Glutamatergic neuron (in vitro differentiated cells): ENCODE data around the gene TGFBRAP1. TPM values are rescaled to one million over a fixed set of nuclear protein-coding genes. Genes with fewer than 3 reads are reported as not detected.

Source experiments
- DNase-seq: peaks from one replicate; pipeline ENCODE4 v3.0.0; 2022
- H3K27ac Mint-ChIP-seq: one replicate; pipeline ENCODE4 v1.8.0; 2020; ENCODE audit warnings: mild to moderate bottlenecking, mixed read lengths, inconsistent platforms; ENCODE audit not compliant: unreplicated experiment
- H3K27me3 Mint-ChIP-seq: one replicate; pipeline ENCODE4 v1.8.0; 2020; ENCODE audit warnings: mild to moderate bottlenecking, moderate library complexity, mixed read lengths, inconsistent platforms; ENCODE audit not compliant: unreplicated experiment
- H3K36me3 Mint-ChIP-seq: one replicate; pipeline ENCODE4 v1.8.0; 2020; ENCODE audit warnings: mild to moderate bottlenecking, mixed read lengths, inconsistent platforms; ENCODE audit not compliant: unreplicated experiment
- H3K4me1 Mint-ChIP-seq: one replicate; pipeline ENCODE4 v1.8.0; 2020; ENCODE audit warnings: mild to moderate bottlenecking, low read depth, mixed read lengths, inconsistent platforms; ENCODE audit not compliant: unreplicated experiment
- H3K4me3 Mint-ChIP-seq: one replicate; pipeline ENCODE4 v1.8.0; 2020; ENCODE audit warnings: mild to moderate bottlenecking, mixed read lengths, inconsistent platforms; ENCODE audit not compliant: unreplicated experiment
- H3K9me3 Mint-ChIP-seq: one replicate; pipeline ENCODE4 v1.8.0; 2020; ENCODE audit warnings: mild to moderate bottlenecking, moderate library complexity, mixed read lengths, inconsistent platforms; ENCODE audit not compliant: unreplicated experiment
- CTCF ChIP-seq: fragments of 200-600 bp; sonication (generic); IDR thresholded peaks from one replicate; pipeline ENCODE4 v1.5.0; 2021; ENCODE audit not compliant: partially characterized antibody, unreplicated experiment
- total RNA-seq: library from RNA; stranded (reverse); fragmentation: NEBNext Ultra II Directional; extraction: Animal tissue kit (Norgen Biotek cat#: 25700); gene quantifications from one replicate; pipeline ENCODE4 v1.2.1, GENCODE V29; 2021; ENCODE audit not compliant: unreplicated experiment

Gene TGFBRAP1
- total RNA-seq, 1 donor from 2014 or later: 14.9 TPM

DNA sequence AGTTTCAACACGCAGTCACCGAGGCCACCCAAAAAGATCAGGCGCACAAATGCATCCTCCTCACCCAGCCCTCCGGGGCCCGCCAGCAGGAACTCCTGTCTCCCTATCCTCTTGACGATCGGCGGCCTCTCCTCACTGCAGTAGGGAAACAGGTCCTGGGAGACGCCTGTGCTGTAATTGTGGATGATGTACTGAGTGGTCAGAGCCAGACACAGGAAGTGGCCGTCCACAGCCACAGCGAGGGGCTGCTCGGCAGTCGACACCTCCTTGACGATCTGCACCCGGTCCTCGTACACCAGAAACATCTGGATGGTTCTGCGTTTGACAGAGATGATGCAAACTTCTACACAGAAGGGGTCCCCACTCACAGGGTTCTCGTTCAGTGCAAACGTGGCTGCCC, 22.0 kb downstream of the TGFBRAP1 start:
- Mint-ChIP-seq H3K4me1 (no peaks in the 10 kb centered on the region), H3K27ac (no peak overlapping the region), H3K9me3 (peaks cover 1% of the 10 kb centered on the region), H3K4me3 (no peak overlapping the region), H3K27me3 (peaks cover 2% of the 10 kb centered on the region), H3K36me3 (no peaks in the 10 kb centered on the region)
- no peak for DNase-seq
- no peak for TF ChIP-seq CTCF

DNA sequence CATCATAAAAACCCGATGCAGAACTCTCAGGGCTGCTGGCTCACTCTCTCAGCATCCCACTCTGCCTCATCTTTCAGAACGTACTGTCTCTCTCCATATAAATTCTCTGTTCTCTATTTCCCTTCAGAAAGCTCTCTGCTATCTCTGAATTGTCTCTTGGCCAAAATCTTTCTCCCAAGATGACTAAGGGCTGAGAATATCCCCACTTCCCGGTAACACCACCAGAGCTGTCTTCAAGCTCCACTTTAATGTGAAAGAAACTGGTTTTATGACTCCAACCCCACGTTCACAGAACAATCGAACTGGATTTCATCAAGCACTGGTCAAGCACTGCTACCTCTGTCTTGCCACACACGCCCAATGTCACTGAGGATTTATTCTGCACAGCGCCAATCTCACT, 22.4 kb downstream of the TGFBRAP1 start:
- DNase-seq: no peak
- TF ChIP-seq CTCF: no peak
- Mint-ChIP-seq H3K27me3 (peaks cover 2% of the 10 kb centered on the region), H3K9me3 (peaks cover 1% of the 10 kb centered on the region), H3K4me1 (no peaks in the 10 kb centered on the region), H3K27ac (no peak overlapping the region), H3K36me3 (no peaks in the 10 kb centered on the region), H3K4me3 (no peak overlapping the region)

- no peaks in the 10 kb centered on the region for H3K27me3 Mint-ChIP-seq
- H3K9me3 Mint-ChIP-seq: no peaks in the 10 kb centered on the region
- TF ChIP-seq CTCF: no peak
- H3K4me1 Mint-ChIP-seq: no peaks in the 10 kb centered on the region
- no peak for DNase-seq
- peaks cover 3% of the 10 kb centered on the region for H3K36me3 Mint-ChIP-seq
- no peak overlapping the region for H3K27ac Mint-ChIP-seq
- H3K4me3 Mint-ChIP-seq: no peak overlapping the region
Measured at GRCh38 chr2:105301646-105302045, 27.9 kb downstream of the TGFBRAP1 start.

DNA sequence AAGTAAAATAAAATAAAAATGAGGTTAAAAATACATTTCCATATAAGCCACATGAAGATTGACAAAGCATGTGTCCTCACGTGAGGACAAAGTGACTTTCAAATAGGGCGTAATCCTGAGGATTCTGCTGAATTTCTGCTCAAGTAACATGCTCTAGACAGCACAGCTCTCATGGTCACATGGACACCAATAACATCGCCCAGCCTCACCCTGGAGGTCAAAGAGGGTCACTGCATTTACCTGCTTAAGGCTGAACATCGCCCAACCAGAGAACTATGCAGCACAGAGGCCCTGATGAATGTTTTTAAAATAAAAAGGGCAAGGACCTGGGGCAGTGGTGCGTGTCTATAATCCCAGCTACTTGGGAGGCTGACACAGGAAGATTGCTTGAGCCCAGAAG, 30.2 kb downstream of the TGFBRAP1 start:
- H3K27me3 Mint-ChIP-seq: no peaks in the 10 kb centered on the region
- H3K4me1 Mint-ChIP-seq: peaks cover 2% of the 10 kb centered on the region
- H3K27ac Mint-ChIP-seq: no peak overlapping the region
- H3K36me3 Mint-ChIP-seq: peaks cover 3% of the 10 kb centered on the region
- TF ChIP-seq CTCF: peak; percentile 40
- no peaks in the 10 kb centered on the region for H3K9me3 Mint-ChIP-seq
- no peak overlapping the region for H3K4me3 Mint-ChIP-seq
- no peak for DNase-seq

- Mint-ChIP-seq H3K36me3 (peaks cover 3% of the 10 kb centered on the region), H3K27ac (no peak overlapping the region), H3K9me3 (no peaks in the 10 kb centered on the region), H3K4me1 (peaks cover 2% of the 10 kb centered on the region), H3K27me3 (peaks cover 6% of the 10 kb centered on the region), H3K4me3 (no peak overlapping the region)
- TF ChIP-seq CTCF: no peak
- DNase-seq: no peak
Measured at GRCh38 chr2:105298017-105298416, 31.5 kb downstream of the TGFBRAP1 start.
